ENCODE measurements around the gene IRAK3.

IRAK3 gene

DNA sequence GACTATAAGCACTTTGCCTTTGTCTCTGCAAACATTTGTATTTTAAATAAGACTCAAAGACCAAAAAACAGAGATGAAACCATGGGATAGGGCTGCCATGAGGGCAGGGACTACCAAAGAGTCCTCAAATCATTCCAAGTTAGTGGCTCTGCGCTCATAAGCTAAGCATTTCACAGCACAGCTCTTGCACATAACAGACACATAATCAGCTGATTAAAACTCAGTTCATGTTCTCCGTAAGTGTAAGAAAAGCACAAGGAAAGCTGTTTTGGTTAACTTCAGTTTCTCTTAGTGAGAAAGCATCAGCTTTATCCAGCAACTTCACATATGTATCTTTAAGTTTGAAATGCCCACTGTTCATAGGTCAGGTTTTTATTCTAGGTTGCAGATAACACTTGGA is 54.9 kb downstream of the IRAK3 start:
- Mint-ChIP-seq H3K4me1 (ENCODE audit: low read depth) (no peaks in the 10 kb centered on the region), H3K27me3 (peaks cover 11% of the 10 kb centered on the region), H3K4me3 (no peak overlapping the region)

DNA sequence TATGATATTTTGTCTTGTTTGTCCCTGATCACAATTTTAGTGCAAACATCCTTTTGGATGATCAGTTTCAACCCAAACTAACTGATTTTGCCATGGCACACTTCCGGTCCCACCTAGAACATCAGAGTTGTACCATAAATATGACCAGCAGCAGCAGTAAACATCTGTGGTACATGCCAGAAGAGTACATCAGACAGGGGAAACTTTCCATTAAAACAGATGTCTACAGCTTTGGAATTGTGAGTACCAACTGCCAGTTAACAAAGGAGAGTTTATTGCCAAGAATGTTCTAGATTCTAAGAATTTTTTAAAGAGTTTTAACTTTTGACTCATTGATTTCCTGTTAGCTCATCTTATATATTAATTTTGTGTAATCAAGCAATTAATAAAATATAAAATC is 55.4 kb downstream of the IRAK3 start:
- Mint-ChIP-seq H3K9me3 (ENCODE audit: low read depth) (no peaks in the 10 kb centered on the region), H3K4me3 (no peak overlapping the region), H3K4me1 (ENCODE audit: low read depth) (no peaks in the 10 kb centered on the region), H3K27ac (no peak overlapping the region), H3K36me3 (peaks cover 4% of the 10 kb centered on the region), H3K27me3 (peaks cover 11% of the 10 kb centered on the region)

More for the DNA sequence above, 54.9 kb downstream of the IRAK3 start:
- Mint-ChIP-seq H3K9me3 (ENCODE audit: low read depth) (no peaks in the 10 kb centered on the region), H3K36me3 (peaks cover 4% of the 10 kb centered on the region), H3K27ac (no peak overlapping the region)

- Mint-ChIP-seq H3K36me3 (peaks cover 4% of the 10 kb centered on the region), H3K9me3 (ENCODE audit: low read depth) (no peaks in the 10 kb centered on the region), H3K4me1 (ENCODE audit: low read depth) (no peaks in the 10 kb centered on the region)
Observed at GRCh38 chr12:66247741-66248140, 58.7 kb downstream of the IRAK3 start.

GRCh38 chr12:66251049-66251448 is 62.0 kb downstream of the IRAK3 start:
- H3K9me3 Mint-ChIP-seq (ENCODE audit: low read depth) = no peaks in the 10 kb centered on the region
- peaks cover 4% of the 10 kb centered on the region for H3K27me3 Mint-ChIP-seq
- no peaks in the 10 kb centered on the region for H3K4me1 Mint-ChIP-seq (ENCODE audit: low read depth)
- H3K36me3 Mint-ChIP-seq = no peaks in the 10 kb centered on the region
- H3K27ac Mint-ChIP-seq = no peak overlapping the region
- H3K4me3 Mint-ChIP-seq = no peak overlapping the region

More at GRCh38 chr12:66247741-66248140, 58.7 kb downstream of the IRAK3 start:
- H3K4me3 Mint-ChIP-seq = no peak overlapping the region
- peaks cover 6% of the 10 kb centered on the region for H3K27me3 Mint-ChIP-seq
- H3K27ac Mint-ChIP-seq = no peak overlapping the region

DNA sequence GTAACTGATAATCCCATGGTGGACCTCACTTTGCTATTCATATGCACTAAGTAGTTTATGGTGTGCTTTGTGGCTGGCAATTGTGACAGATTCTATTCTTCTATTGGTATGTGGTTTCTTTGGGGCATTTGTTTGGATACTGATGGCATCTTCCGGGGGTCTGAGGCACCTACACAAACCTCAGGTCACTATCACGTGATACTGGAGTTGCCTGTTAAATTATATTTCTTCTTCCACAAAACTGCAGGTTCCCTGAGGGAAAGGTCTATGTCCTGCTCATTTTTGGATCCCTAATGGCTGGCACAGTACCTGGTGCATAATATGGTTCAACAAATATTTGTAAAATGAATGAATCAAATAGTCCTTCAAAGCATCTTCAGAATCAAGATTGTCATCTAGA is 63.8 kb downstream of the IRAK3 start:
- Mint-ChIP-seq H3K4me3 (no peak overlapping the region), H3K27me3 (peaks cover 4% of the 10 kb centered on the region), H3K9me3 (ENCODE audit: low read depth) (no peaks in the 10 kb centered on the region), H3K36me3 (no peaks in the 10 kb centered on the region), H3K27ac (no peak overlapping the region), H3K4me1 (ENCODE audit: low read depth) (no peaks in the 10 kb centered on the region)

DNA sequence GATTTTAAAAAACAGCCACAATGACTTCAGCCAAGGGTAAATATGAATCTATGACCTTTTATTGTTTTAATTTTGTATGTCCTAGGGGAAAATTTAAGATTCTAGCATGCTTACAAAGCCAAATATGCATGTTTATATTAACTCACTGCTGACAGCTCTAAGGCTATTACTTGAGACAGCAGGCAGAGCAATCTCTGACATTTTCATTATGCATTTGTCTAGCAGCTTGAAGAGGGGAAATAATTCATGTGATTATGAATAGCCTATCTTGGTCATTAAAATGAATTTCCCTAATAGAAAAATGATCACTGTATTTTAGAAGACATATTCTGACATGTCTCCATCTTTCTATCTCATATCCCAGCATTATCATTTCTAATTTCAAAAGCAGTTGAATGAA is 66.7 kb downstream of the IRAK3 start:
- Mint-ChIP-seq H3K27me3 (peaks cover 4% of the 10 kb centered on the region), H3K4me3 (no peak overlapping the region), H3K36me3 (no peaks in the 10 kb centered on the region), H3K4me1 (ENCODE audit: low read depth) (no peaks in the 10 kb centered on the region), H3K27ac (no peak overlapping the region), H3K9me3 (ENCODE audit: low read depth) (no peaks in the 10 kb centered on the region)

DNA sequence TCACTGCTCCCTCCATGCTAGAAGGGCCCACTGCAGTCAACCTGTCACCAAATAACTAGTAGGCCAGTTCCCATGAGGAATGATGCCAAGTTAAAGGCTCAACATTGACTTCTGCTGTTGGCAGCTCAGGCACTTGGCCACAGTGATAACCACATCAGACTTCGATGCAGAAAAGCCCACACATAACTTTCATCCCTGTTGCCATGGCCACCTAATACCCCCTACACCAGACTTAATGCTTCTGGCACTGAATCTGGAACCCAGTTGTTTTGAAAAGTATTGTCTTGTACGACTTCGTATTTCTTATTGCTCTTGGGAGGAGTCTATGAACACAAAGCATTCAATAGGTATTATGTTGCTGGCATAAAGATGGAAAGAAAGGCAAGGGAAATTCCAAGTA is 69.0 kb downstream of the IRAK3 start:
- H3K36me3 Mint-ChIP-seq = no peaks in the 10 kb centered on the region
- no peak overlapping the region for H3K4me3 Mint-ChIP-seq
- H3K4me1 Mint-ChIP-seq (ENCODE audit: low read depth) = no peaks in the 10 kb centered on the region
- no peak overlapping the region for H3K27ac Mint-ChIP-seq
- H3K27me3 Mint-ChIP-seq = no peaks in the 10 kb centered on the region
- H3K9me3 Mint-ChIP-seq (ENCODE audit: low read depth) = no peaks in the 10 kb centered on the region

- H3K36me3 Mint-ChIP-seq = no peaks in the 10 kb centered on the region
- H3K4me3 Mint-ChIP-seq = no peak overlapping the region
- no peaks in the 10 kb centered on the region for H3K4me1 Mint-ChIP-seq (ENCODE audit: low read depth)
- H3K27ac Mint-ChIP-seq = no peak overlapping the region
- H3K9me3 Mint-ChIP-seq (ENCODE audit: low read depth) = no peaks in the 10 kb centered on the region
- H3K27me3 Mint-ChIP-seq = no peaks in the 10 kb centered on the region
Observed at GRCh38 chr12:66262737-66263136, 73.7 kb downstream of the IRAK3 start.

GRCh38 chr12:66268562-66268961 is 79.5 kb downstream of the IRAK3 start:
- Mint-ChIP-seq H3K9me3 (ENCODE audit: low read depth) (no peaks in the 10 kb centered on the region), H3K27me3 (no peaks in the 10 kb centered on the region), H3K36me3 (no peaks in the 10 kb centered on the region), H3K27ac (no peak overlapping the region), H3K4me1 (ENCODE audit: low read depth) (peaks cover 3% of the 10 kb centered on the region), H3K4me3 (no peak overlapping the region)

- Mint-ChIP-seq H3K36me3 (no peaks in the 10 kb centered on the region), H3K27ac (no peak overlapping the region)
Observed at GRCh38 chr12:66269142-66269541, 80.1 kb downstream of the IRAK3 start.

GRCh38 chr12:66269757-66270383 is 80.9 kb downstream of the IRAK3 start:
- peaks cover 3% of the 10 kb centered on the region for H3K4me1 Mint-ChIP-seq (ENCODE audit: low read depth)
- H3K27me3 Mint-ChIP-seq = no peaks in the 10 kb centered on the region
- H3K4me3 Mint-ChIP-seq = no peak overlapping the region
- no peaks in the 10 kb centered on the region for H3K36me3 Mint-ChIP-seq
- H3K9me3 Mint-ChIP-seq (ENCODE audit: low read depth) = no peaks in the 10 kb centered on the region
- no peak overlapping the region for H3K27ac Mint-ChIP-seq

More at GRCh38 chr12:66269142-66269541, 80.1 kb downstream of the IRAK3 start:
- Mint-ChIP-seq H3K4me3 (no peak overlapping the region), H3K4me1 (ENCODE audit: low read depth) (peaks cover 3% of the 10 kb centered on the region), H3K9me3 (ENCODE audit: low read depth) (no peaks in the 10 kb centered on the region), H3K27me3 (no peaks in the 10 kb centered on the region)

GRCh38 chr12:66270613-66271012 is 81.6 kb downstream of the IRAK3 start:
- no peaks in the 10 kb centered on the region for H3K36me3 Mint-ChIP-seq
- no peak overlapping the region for H3K27ac Mint-ChIP-seq
- H3K9me3 Mint-ChIP-seq (ENCODE audit: low read depth) = no peaks in the 10 kb centered on the region
- peaks cover 3% of the 10 kb centered on the region for H3K4me1 Mint-ChIP-seq (ENCODE audit: low read depth)
- H3K4me3 Mint-ChIP-seq = no peak overlapping the region
- no peaks in the 10 kb centered on the region for H3K27me3 Mint-ChIP-seq

- H3K9me3 Mint-ChIP-seq (ENCODE audit: low read depth) = no peaks in the 10 kb centered on the region
- H3K27ac Mint-ChIP-seq = no peak overlapping the region
- no peak overlapping the region for H3K4me3 Mint-ChIP-seq
- peaks cover 11% of the 10 kb centered on the region for H3K4me1 Mint-ChIP-seq (ENCODE audit: low read depth)
- no peaks in the 10 kb centered on the region for H3K27me3 Mint-ChIP-seq
- H3K36me3 Mint-ChIP-seq = no peaks in the 10 kb centered on the region
Observed at GRCh38 chr12:66272650-66273049, 83.6 kb downstream of the IRAK3 start.

DNA sequence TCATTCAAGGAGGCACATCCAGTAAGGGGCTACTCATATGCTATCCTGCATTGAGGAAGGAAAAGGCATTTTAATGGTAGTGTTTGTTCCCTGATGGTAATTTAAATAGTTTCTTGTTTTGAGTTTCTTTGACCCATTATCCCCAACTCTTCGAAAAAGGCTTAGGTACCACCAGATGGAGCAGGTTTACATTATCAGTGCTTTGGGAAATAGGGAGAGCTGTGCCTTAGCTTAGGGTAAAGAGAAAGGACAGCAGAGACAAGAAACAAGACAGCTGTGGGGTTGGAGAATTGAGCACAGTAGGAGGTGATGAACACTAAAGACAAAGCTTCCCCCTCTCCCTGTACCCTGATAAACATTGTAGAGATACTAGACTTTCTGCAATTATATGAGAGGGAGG is 84.1 kb downstream of the IRAK3 start:
- Mint-ChIP-seq H3K36me3 (no peaks in the 10 kb centered on the region), H3K4me1 (ENCODE audit: low read depth) (peaks cover 11% of the 10 kb centered on the region), H3K4me3 (no peak overlapping the region), H3K9me3 (ENCODE audit: low read depth) (no peaks in the 10 kb centered on the region), H3K27me3 (no peaks in the 10 kb centered on the region), H3K27ac (no peak overlapping the region)

GRCh38 chr12:66275040-66275439 is 86.0 kb downstream of the IRAK3 start:
- H3K27me3 Mint-ChIP-seq = no peaks in the 10 kb centered on the region

DNA sequence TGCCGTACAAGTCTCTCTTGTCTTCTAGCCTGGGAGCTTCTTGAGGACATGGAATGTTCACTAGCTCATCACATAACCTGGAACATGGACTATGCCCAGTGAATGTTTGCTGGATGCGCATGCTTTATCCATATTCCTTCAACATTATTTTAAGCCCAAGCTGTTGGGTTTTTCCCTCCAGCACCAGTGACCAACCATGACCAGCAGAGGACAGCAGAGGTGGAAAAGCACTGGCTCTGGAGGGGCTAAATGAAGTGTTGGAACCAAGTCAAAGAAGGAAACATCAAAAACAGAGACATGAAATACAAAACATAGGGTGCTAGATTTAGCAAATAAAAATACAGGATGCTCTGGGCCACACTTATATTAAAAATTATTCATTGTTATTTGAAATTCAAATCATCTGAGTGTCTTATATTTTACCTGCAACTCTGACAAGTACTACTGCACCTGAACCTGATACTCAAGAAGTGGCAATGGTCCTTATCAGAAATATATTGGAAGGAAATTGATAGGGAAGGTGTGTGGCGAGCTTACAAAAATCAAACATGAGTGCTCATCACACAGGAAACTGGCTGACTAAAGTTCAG is 90.2 kb downstream of the IRAK3 start:
- Mint-ChIP-seq H3K27ac (no peak overlapping the region), H3K36me3 (peaks cover 6% of the 10 kb centered on the region), H3K27me3 (no peaks in the 10 kb centered on the region), H3K4me1 (ENCODE audit: low read depth) (peaks cover 46% of the 10 kb centered on the region), H3K9me3 (ENCODE audit: low read depth) (peaks cover 7% of the 10 kb centered on the region), H3K4me3 (no peak overlapping the region)

More at GRCh38 chr12:66275040-66275439, 86.0 kb downstream of the IRAK3 start:
- no peak overlapping the region for H3K4me3 Mint-ChIP-seq
- H3K27ac Mint-ChIP-seq = no peak overlapping the region
- no peaks in the 10 kb centered on the region for H3K9me3 Mint-ChIP-seq (ENCODE audit: low read depth)
- no peaks in the 10 kb centered on the region for H3K36me3 Mint-ChIP-seq
- peaks cover 22% of the 10 kb centered on the region for H3K4me1 Mint-ChIP-seq (ENCODE audit: low read depth)

All from activated naive CD8-positive, alpha-beta T cell (primary cell).